ENCODE results near the gene PRKCE.

DNA sequence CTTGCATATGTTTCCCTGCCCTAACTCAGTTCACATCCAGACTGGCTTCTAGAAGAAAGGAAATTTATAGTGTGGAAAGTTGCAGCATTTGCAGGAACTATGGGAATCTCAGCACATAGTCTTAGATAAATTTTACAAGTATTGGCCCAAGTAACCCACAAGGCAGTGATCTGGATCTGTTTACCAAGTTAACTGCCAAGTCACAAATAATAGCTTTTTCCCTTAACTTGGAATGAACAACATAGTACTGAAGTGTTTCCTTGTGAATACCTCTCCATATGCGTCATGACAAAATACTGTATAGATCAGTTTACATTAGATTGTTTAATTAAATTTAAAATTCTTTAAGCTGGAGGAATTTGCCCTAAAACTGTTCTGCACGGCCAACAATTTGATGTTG, 390.0 kb downstream of the PRKCE start:
- TF ChIP-seq CTCF (IDR thresholded peaks at IDR 0.05) (no peak), EZH2 (IDR thresholded peaks at IDR 0.05; ENCODE audit: borderline replicate concordance, insufficient read depth, low read depth, low read length, poor library complexity, severe bottlenecking) (no peak)
